HG03097 (cell line): Measurements from ENCODE around the gene KATNAL1.

Experiments
- ATAC-seq: cut with Tn5 transposase; IDR thresholded peaks from one replicate; pipeline ENCODE4 v1.9.1; 2021; ENCODE audit not compliant: unreplicated experiment, low FRiP score

Gene KATNAL1

DNA sequence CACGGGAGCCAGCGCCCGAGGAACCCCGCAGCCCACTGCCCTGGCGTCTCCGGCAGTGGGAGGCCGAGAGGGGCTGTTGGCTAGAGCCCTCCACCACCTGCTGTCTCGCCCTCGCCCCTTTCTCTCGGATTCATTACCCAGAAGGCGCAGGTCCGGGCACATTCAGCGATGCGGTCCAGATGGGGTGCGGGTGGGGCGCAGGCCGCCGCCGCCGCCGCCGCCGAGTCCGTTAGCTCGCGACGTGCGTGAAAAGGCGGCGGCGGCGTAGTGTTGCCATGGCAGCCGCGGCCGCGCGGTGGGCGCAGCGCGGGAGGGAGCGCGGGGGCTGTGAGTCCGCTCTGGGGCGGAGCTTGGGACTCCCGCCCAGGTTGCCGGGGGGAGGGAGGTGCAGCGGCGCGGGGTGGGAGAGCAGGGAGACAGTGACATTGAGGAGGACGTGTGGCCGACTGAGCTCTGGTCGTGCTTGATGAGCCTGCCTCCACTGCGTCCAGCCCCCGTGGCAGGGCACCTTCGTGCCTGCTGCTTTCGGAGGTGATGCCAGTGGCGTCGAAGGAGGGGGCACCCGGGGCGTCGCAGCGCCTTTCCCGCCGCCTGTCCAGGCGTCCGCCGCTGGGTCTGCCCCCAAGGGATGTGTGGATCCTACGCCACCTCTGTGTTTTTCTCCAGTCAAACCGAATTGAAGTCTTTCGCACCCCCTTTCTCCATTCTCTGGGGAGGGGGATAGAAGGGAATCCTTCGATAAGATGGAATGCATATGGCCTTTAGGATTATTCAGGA, at the start of gene KATNAL1:
Gene KATNAL1, minus strand, starts transcription at position 358 of the 777 bp plus-strand sequence. CDS start 23,774 bp downstream, outside the sequence.
- ATAC-seq = peak; percentile 42

DNA sequence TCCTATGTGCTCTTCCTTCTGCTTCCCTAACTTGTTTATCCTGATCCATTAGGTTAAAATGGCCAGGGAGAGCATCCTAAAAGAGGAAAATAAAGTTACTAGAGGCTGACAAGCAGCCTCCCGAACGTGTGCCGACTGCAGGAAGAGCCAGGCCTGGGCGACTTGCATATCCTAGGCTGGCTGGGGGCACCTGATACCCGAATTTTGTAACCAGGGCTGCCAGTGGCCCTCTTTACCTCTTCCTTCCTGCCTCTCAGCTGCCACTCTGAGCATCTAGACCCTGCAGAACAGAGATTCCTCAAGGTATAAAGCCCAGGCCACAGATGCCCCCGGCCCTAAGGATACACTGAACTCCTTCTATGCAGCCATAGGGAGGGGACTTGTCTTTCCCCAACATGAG, 48.5 kb upstream of the KATNAL1 start:
- ATAC-seq = no peak

DNA sequence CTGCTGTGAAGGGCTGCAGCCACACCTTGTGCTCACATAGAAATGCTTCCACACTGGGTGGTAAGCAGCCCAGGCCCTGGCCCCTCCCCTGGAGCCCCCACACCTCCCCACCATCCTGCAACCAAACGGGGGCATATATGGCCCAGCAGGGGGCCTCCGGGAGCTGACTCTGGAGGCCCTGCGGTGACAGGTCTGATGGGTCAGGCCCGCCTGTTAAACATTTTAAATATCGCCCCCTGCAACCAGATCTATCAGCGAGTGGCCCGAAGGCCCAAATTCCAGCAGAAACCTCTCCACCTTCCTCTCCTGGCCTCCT, 48.0 kb upstream of the KATNAL1 start:
- no peak for ATAC-seq

DNA sequence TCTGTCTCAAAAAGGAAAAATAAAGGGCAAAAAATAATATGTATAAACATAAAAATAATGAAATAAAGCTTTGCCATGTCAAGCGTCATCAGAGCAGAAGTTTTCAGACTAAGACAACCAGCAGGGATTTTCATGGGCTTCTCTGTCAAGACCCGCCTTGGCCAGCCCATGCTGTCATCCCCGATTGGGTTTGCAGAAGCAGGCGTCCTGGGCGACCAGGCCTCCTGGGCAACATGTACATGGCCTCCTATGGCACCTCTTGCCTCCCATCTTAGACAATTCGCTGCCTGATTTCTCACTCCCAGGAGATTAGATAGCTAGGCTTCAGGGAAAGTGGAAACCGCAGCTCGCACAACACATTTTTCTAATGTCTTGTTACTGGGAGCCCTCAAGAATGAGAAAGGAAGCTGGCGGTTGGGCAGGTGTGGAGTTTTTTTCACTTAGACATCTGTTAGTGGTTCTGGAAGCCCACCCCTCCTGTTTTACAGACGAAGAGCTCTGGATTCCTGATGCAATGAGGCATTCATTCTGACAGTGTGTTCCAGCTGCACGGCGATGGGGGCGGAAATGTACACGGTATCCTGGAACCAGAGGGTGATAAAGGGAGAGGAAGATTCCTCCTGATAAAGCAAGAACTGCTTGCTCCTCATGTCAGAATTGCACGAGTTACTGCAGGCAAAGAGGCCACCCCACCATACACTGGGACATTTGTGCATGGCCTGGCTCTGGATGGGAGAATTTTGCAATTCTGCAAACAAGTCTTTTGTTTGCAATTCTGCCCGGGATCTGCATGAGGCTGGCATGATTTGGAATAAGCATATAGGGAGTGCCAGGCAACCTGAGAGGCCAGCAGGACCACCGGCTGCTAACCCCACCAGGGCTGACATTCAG, 47.4 kb upstream of the KATNAL1 start:
- no peak for ATAC-seq

DNA sequence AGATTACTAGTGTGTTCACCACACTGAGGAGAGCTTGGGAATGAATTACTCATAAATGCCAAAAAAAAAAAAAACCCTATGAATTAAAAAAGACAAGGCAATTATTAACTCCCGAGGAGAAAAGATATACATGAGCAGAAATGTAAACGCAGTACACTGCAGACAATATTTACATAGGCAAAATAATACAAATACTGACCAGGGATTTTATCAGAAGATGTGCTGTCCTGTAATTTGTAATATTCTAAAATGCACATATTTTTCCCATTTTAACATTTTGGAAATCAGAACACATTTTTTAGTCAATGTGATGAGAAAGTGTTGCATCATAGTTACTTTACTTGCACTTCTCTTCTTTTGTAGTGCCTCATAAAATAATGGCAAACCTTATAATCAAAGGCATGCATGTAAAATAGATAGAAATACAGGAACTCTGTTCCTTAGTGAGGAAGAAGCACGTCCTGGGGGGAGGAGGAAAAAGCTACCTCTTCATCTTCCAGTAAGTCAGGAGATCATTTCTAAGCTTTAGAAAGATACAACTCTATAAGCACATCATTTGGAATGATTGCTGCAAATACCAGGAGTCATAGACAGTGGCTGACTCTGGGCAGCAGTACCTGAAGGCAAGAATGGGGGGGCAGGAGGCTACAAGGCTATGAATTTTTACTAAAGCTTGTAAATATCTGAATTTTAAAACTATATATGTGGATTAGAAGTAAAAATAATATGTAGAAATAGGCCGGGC, 46.3 kb upstream of the KATNAL1 start:
- no peak for ATAC-seq

DNA sequence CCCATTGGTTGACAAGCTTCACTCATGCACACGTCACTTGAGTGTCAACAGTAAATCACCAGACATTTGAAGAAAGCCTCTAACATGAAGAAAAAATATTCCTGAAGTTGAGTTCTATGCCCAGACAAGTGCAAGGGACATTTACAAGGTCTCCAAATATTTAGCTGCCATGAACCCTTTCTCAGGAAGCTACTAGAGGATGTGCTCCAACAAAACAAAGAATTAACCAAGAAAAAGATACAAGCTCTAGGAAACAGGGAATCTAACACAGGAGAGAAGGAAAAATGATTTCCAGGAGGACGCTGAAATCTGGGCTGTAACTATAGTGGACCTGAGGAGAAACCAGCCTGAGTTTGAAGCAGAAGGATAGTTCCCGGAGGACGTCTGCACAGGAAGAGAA, 45.7 kb upstream of the KATNAL1 start:
- no peak for ATAC-seq

DNA sequence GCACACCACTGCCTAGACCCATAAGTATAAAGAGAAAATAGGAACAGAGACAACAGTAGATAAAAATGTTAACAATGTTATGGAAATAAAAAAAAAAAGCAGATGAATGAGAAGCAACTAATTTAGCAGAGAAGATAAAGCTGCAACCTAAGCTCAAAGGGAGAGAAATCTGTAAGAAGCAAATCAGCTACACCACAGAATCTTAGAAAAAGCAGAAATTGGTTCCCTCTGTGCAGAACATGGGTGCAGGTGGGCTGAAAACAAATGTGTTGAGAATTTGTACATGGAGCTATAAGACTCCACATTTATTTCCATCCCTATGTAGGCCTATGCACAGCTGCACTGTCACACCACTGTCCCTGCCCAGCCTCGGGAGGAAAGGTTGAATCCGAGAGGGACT, 44.8 kb upstream of the KATNAL1 start:
- no peak for ATAC-seq

DNA sequence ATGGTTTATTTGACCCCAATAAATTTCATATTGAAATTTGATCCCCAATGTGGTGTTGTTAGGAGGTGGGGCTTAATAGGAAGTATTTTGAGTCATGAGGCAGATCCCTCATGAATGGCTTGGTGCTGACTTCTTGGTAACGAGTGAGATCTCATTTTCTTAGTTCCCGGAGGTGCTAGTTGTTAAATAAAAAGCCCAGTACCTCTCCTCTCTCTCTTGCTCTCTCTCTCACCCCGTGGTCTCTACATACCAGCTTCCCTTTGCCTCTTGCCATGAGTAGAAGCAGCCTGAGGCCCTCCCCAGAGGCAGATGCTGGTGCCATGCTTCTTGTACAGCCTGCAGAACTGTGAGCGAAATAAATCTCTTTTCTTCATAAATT, 39.4 kb upstream of the KATNAL1 start:
- peak; percentile 12 for ATAC-seq

DNA sequence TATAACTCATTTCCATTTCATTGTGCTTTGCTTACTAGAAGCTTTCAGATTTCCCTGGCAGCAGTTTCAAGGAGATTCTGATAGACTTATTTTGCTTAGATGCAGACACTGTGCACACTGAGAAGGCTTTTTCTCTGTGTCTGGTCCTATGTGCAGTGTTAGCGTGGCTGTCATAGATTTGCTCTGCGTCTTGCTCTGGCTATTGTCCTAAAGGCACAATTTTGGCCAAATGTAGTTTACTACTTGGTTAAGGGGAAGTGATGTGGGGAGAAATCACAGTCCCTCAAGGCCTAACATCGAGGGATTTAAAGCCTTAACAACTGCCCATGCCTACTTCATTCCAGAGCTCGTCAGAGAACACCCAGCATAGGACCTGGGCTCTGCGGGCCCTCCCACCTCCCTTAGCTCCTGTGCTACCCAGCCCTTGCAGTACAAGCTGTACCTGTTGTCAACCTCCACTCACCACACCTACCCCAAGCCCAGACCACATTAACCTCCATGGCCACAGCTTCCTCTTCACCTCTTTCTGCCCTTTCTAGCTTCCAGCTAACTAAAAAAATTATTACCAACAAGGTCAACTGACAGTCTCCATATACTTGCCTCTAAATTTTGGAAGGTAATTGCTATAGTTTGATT, 38.9 kb upstream of the KATNAL1 start:
- peak; percentile 60 for ATAC-seq

DNA sequence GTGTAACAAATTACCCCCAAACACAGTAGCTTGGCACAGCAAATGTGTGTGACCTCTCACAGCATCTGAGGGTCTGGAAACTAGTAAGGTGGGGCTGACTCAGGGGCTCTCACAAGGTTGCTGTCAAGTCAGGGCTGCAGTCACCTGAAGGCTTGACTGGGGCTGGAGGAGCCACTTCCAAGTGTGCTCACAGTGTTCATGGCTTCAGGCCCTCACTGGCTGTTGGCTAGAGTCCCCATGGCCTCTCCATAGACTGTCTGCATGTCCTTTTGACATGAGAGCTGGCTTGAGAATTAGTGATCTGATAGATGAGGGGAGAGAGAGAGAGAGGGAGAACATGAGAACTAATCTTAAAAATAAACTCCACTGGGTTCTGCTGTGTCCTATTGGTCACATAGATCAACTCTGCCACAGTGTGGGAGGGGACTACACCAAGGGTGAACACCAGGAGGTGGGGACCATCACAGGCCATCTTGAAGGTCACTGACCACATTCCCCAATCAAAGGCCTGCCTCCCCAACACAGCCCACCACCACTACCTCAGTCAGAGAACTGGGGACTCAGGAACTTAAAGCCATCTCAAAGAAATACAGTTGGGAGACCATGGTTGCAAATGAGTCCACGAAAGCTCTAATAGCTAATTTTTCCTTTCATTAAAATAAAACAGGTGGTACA, 38.2 kb upstream of the KATNAL1 start:
- no peak for ATAC-seq

DNA sequence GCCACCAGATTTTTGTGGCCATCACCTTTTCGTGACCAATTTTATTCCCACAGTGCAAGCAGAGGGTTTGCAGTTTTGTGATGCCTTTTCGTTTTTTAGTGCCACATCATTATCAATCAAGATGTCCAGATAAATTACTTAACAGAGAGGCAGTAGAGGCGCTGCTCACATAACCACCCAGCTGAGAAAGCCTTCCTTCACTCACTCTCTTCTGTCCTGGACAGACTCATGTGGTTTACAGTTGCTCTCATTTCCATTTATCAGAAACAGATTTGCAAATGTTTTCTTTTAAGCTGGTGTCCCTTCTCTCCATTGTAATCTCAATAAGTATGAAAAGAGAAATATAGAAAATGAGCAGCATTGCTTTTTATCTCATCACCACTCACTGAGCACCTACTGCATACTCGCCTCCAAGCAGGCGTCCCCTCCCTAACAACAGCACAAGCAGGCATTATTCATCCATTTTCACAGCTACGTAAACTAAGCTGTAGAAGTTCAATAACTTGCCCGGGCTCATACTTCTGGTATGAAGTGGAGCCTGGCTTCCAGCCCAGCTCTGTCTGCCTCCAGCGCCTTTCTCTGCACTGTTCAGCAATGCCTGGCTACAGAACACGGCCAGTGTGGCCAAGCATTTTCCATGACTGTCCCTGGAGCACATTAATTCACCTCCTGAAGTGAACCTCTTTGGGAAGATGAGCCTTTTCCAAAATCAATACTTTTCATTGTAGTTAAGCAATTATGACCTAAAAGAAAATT, 34.6 kb upstream of the KATNAL1 start:
- no peak for ATAC-seq

DNA sequence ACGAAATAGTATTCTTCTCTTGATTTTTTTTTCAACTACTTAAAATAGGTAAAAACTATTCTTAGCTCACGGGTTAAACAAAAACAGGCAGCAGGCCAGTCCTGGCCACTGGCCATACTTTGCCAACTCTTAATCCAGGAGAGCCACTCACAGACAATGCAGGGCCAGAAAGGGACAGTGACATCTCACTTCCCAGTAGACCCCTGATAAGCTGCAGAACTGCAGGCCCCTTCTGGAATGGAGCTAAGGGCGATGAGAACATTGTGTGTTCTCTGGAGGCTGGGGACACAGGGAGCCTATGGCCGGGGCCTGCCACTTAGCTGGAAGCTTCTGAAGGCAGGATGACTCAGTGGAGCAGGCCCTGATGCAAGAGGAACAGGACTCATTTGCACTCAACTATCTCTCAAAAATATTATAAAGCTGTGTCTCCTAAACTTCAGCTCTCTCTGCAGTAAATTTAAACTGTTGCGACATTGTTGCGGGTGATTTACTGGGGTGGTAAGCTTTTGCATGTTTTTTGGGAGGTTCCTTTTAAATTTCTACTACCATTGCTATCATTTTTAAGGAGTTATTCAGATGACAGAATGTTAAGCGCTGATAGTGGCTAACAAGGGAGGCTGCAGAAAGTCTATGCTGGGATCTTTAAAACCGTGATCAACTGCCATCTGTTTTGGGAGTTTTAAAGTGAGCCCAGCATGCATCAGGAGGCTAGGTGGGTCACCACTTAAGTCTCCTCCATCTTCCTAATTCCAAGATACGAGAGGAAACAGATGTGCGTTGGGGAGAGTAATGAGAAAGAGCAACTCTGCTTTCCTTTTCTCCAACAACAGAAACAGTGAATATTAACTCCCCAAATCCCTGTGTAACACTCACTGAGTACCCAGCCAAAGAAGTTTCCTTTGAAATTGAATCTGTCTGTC, 33.2 kb upstream of the KATNAL1 start:
- no peak for ATAC-seq

DNA sequence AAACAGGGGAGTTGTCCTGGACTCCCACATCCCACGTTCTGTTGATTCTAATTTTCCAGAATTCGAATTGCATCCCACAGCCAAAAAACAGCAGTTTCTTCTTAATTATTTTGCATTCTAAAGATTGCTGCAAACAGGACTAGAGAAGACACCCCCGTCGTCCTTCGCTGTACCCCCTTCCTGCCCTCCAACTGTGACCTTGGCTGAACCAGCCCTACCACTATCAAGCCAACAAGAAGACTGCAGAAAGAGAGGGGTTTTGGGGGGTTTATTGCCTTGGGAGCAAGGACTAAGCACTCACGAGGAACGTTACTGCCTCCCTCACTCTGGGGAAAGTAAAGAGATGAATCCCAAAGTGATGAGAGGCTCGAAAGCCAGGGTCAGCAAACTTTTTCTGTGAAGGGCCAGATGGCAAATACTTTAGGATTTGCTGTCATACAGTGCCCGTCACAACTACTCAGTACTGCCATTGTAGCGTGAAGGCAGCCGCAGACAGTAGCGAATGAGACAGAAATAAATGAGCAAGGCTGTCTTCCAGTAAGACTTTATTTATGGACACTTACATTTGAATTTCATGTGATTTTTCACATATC, 32.5 kb upstream of the KATNAL1 start:
- ATAC-seq = no peak

DNA sequence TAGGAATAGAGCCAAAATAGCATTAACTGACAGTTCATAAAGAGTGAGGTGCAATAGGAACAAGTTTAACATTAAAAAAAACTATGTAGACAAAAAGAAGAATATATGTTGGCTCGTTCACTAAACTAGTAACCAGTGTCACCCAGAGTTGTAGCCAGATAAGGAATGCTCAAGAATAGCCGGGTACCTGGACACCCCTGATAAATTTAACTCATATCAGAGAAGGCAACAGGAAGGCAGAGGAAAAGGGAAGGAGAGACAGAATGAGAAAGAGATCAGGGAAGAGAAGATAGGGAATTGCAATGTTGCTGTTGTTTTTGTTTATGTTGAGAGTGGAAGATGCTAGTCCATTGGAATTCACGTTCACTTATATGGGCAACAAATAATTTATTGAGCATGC, 31.6 kb upstream of the KATNAL1 start:
- ATAC-seq = no peak

DNA sequence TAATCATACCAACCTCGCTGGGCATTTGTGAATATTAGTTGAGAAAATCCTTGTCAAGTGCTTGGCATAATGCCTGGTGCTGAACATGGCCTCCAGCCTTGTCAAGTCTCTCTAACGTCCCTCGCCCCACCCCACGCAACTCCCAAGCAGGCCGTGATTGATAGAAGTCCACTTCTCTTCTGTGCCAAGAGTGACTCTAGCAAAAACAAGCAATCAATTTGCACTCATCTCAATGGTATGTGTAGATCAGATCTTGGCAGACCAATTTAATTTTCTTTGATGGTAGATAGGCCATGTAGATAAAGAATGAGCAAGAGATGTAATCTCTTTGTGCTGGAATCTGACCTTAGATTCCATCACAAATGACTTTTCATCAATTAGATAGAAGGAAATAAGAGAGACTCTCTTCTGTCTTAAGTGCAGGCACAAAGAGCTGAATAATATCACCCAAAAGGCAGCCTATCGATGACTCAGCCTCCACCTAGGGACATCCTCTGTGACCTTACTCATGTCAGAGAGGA, 31.0 kb upstream of the KATNAL1 start:
- no peak for ATAC-seq

DNA sequence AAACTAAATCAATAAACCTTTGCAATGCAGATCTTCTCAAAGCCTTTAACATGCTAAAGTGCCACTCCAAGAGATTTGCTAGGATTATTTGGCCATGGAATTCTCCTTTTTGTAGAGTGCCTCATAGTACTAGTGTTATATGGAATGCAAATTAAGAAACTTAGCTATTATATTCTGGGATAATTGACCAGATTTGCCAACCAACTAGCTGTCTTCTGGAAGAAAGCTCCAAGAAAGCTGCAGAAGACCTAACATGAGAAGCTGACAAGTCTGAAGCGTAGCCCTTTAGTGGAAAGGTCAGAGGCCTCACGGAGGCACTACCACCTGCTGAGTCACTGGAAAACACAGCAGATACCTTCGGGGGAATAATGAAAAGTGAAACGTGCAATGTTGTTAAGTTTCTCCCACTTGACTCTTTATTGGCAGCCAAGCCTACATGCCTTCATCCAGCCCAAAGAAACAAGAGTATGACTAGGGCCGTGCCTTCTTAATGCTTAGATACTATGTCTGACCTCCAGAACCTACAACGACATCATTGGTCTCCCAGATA, 29.8 kb upstream of the KATNAL1 start:
- no peak for ATAC-seq

DNA sequence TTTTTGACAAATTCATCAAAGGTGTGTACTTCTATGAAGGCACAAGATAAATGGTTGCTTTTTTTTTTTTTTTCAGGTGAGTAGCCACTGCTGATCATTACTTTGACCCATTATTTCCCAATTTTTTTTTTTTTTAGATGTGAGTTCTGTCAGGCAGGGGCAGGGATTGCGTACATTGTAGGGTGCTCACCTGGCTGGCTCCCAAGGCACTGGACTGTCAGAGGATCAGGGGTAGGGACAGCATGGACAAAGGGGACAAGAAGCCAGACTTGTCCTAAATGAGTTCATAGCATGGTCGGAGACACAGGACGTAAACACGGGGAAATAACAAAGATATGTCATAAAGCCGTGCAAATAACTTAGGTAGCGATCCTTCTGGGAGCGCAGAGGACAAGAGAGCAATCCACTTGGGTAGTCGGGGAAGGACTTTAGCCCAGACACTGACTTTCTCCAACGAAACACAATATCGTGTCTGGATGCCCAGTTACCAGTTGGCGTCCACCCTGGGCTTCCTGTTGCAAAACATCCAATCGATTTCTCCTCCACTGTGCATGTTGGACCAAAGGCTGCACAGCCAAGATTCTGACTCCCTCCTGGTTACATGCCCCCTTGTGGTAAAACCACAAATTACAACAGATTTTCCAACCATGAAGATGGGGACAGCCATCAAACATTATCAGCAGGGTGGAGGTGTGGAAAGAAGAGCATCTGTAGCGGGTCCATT, 27.5 kb upstream of the KATNAL1 start:
- no peak for ATAC-seq
